ENCODE measurements around the gene PAQR9. TPM values are rescaled to one million over a fixed set of nuclear protein-coding genes. Genes with fewer than 3 reads are reported as not detected.

PAQR9 gene
- total and polyA plus RNA-seq, 2 donors (not counting 1 experiment from before 2014, with no cell fraction given) = not detected

DNA sequence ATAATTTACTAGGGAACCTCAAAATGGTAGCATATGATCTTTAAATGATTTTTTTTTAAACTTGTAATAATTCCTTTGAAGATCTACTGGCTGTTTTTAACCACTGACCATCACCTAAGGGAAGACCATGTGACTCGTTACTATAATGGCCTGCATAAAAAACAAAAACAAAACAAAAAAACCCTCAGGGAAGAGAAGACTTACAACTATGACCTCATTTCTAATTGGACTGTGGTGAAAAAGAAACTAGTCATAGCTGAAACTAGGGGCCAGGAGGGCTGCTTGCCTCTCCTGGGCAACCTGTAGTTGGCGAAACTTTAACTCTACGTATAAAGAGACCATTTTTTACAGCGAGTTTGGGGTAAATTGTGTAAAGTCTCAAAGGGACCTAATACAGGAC lies 23.0 kb downstream of the PAQR9 start:
- Histone ChIP-seq H3K9me3 (ENCODE audit: control insufficient read depth, insufficient read depth, low read depth, low read length) (no peaks in the 10 kb centered on the region), H3K4me1 (ENCODE audit: control insufficient read depth, extremely low read depth, insufficient read depth, low read length) (no peaks in the 10 kb centered on the region), H4K20me1 (ENCODE audit: control insufficient read depth, extremely low read depth, insufficient read depth, low read length) (no peaks in the 10 kb centered on the region), H3K36me3 (ENCODE audit: control insufficient read depth, insufficient read depth, low read length) (no peaks in the 10 kb centered on the region), H3K4me3 (replicated peaks in 1 of 4; ENCODE audit: control extremely low read depth in 1 of 4, insufficient read depth in 1 of 4, low read depth in 3 of 4, low read length in 4 of 4) (no peak overlapping the region), H3K27me3 (ENCODE audit: control insufficient read depth, insufficient read depth, low read length) (no peaks in the 10 kb centered on the region), H3K27ac (ENCODE audit: insufficient read depth, low read length) (no peak overlapping the region), H3K4me2 (ENCODE audit: extremely low read depth, insufficient read depth, low read length) (no peak overlapping the region), H2AFZ (ENCODE audit: low read length) (no peak overlapping the region), H3K79me2 (ENCODE audit: control insufficient read depth, insufficient read depth, low read length) (no peaks in the 10 kb centered on the region), H3K9ac (ENCODE audit: insufficient read depth, low read length) (no peak overlapping the region)
- DNase-seq (ENCODE audit: low read depth in 2 of 2) = no peak
- TF ChIP-seq, protein P1, sequence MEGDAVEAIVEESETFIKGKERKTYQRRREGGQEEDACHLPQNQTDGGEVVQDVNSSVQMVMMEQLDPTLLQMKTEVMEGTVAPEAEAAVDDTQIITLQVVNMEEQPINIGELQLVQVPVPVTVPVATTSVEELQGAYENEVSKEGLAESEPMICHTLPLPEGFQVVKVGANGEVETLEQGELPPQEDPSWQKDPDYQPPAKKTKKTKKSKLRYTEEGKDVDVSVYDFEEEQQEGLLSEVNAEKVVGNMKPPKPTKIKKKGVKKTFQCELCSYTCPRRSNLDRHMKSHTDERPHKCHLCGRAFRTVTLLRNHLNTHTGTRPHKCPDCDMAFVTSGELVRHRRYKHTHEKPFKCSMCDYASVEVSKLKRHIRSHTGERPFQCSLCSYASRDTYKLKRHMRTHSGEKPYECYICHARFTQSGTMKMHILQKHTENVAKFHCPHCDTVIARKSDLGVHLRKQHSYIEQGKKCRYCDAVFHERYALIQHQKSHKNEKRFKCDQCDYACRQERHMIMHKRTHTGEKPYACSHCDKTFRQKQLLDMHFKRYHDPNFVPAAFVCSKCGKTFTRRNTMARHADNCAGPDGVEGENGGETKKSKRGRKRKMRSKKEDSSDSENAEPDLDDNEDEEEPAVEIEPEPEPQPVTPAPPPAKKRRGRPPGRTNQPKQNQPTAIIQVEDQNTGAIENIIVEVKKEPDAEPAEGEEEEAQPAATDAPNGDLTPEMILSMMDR (conservative IDR thresholded peaks at IDR 0.05 in 1 of 2, IDR thresholded peaks at IDR 0.05 in 1 of 2; ENCODE audit: low read depth in 1 of 2, low read length in 2 of 2) = no peak
- TF ChIP-seq EZH2 (IDR thresholded peaks at IDR 0.05; ENCODE audit: low read length, missing control alignments) = no peak

DNA sequence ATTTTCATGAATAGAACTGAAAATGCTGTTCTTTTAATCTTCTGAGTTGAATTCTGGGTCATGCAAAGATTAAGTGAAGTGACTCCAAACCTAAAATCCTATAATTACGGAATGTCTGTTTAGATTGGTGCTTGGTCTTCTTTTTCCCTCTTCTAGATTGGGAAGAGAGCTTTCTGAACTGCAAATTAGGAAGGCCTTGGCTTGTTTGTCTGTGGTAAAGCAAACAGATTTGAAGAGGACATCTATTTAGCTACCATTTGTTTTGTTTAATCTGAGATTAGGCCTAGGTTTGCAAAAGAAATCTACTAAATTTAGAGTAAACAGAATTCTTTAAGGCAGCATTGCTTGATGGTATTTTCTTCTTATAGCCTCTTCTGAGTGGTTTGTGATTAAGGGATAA lies 23.5 kb downstream of the PAQR9 start:
- H4K20me1 ChIP-seq (ENCODE audit: control insufficient read depth, extremely low read depth, insufficient read depth, low read length) = no peaks in the 10 kb centered on the region
- H3K9ac ChIP-seq (ENCODE audit: insufficient read depth, low read length) = no peak overlapping the region
- TF ChIP-seq, protein P1 (conservative IDR thresholded peaks at IDR 0.05 in 1 of 2, IDR thresholded peaks at IDR 0.05 in 1 of 2; ENCODE audit: low read depth in 1 of 2, low read length in 2 of 2) = no peak
- no peak for TF ChIP-seq EZH2 (IDR thresholded peaks at IDR 0.05; ENCODE audit: low read length, missing control alignments)
- no peak overlapping the region for H2AFZ ChIP-seq (ENCODE audit: low read length)
- H3K4me3 ChIP-seq (replicated peaks in 1 of 4; ENCODE audit: control extremely low read depth in 1 of 4, insufficient read depth in 1 of 4, low read depth in 3 of 4, low read length in 4 of 4) = no peak overlapping the region
- no peaks in the 10 kb centered on the region for H3K4me1 ChIP-seq (ENCODE audit: control insufficient read depth, extremely low read depth, insufficient read depth, low read length)
- H3K27me3 ChIP-seq (ENCODE audit: control insufficient read depth, insufficient read depth, low read length) = no peaks in the 10 kb centered on the region
- no peaks in the 10 kb centered on the region for H3K79me2 ChIP-seq (ENCODE audit: control insufficient read depth, insufficient read depth, low read length)
- H3K27ac ChIP-seq (ENCODE audit: insufficient read depth, low read length) = no peak overlapping the region
- H3K9me3 ChIP-seq (ENCODE audit: control insufficient read depth, insufficient read depth, low read depth, low read length) = no peaks in the 10 kb centered on the region
- no peak overlapping the region for H3K4me2 ChIP-seq (ENCODE audit: extremely low read depth, insufficient read depth, low read length)
- DNase-seq (ENCODE audit: low read depth in 2 of 2) = no peak
- H3K36me3 ChIP-seq (ENCODE audit: control insufficient read depth, insufficient read depth, low read length) = no peaks in the 10 kb centered on the region

DNA sequence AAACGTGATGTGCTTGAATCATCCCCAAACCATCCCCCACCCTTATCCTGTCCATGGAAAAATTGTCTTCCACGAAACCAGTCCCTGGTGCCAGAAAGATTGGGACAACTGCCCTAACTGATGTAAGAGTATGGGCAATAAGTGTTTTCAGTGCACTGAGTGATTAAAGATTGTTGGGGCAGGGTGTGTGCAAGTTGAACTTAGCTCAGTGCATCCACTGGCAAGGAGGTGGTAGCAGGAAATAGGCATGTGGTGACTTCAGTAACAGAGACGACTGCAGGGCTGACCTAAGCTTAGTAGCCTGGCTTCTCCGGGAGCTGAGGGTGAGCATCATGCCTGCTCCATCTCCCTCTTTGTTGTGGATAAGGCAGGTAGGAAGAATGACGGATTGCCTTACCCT lies 27.5 kb downstream of the PAQR9 start:
- no peak overlapping the region for H3K27ac ChIP-seq (ENCODE audit: insufficient read depth, low read length)
- H3K4me2 ChIP-seq (ENCODE audit: extremely low read depth, insufficient read depth, low read length) = no peak overlapping the region
- H3K9me3 ChIP-seq (ENCODE audit: control insufficient read depth, insufficient read depth, low read depth, low read length) = no peaks in the 10 kb centered on the region
- H3K9ac ChIP-seq (ENCODE audit: insufficient read depth, low read length) = no peak overlapping the region
- DNase-seq (ENCODE audit: low read depth in 2 of 2) = no peak
- H4K20me1 ChIP-seq (ENCODE audit: control insufficient read depth, extremely low read depth, insufficient read depth, low read length) = no peaks in the 10 kb centered on the region
- no peak for TF ChIP-seq EZH2 (IDR thresholded peaks at IDR 0.05; ENCODE audit: low read length, missing control alignments)
- TF ChIP-seq, protein P1 (conservative IDR thresholded peaks at IDR 0.05 in 1 of 2, IDR thresholded peaks at IDR 0.05 in 1 of 2; ENCODE audit: low read depth in 1 of 2, low read length in 2 of 2) = no peak
- no peaks in the 10 kb centered on the region for H3K4me1 ChIP-seq (ENCODE audit: control insufficient read depth, extremely low read depth, insufficient read depth, low read length)
- no peak overlapping the region for H2AFZ ChIP-seq (ENCODE audit: low read length)
- H3K4me3 ChIP-seq (replicated peaks in 1 of 4; ENCODE audit: control extremely low read depth in 1 of 4, insufficient read depth in 1 of 4, low read depth in 3 of 4, low read length in 4 of 4) = no peak overlapping the region
- H3K27me3 ChIP-seq (ENCODE audit: control insufficient read depth, insufficient read depth, low read length) = peaks cover 3% of the 10 kb centered on the region
- H3K36me3 ChIP-seq (ENCODE audit: control insufficient read depth, insufficient read depth, low read length) = no peaks in the 10 kb centered on the region
- no peaks in the 10 kb centered on the region for H3K79me2 ChIP-seq (ENCODE audit: control insufficient read depth, insufficient read depth, low read length)
